Suppressor macrophage treated with lipopolysaccharide for 1 hour (primary cell): ENCODE measurements around the gene DNAH14.

ENCODE experiments used
- DNase-seq, 3 donors: peaks; one replicate each; pipeline ENCODE4 v3.0.0-alpha.2; 2020 to 2022

DNAH14 gene

GRCh38 chr1:225412803-225413351 lies 483.4 kb downstream of the DNAH14 start:
- DNase-seq, result no peak

- DNase-seq, result no peak
Measured at GRCh38 chr1:225413708-225414375, 484.4 kb downstream of the DNAH14 start.

GRCh38 chr1:225415307-225415706 lies 485.8 kb downstream of the DNAH14 start:
- DNase-seq, result peak in 1 of 3 donors; percentile 10

GRCh38 chr1:225415967-225416745 lies 486.7 kb downstream of the DNAH14 start:
- DNase-seq, result no peak

GRCh38 chr1:225418059-225418458 lies 488.6 kb downstream of the DNAH14 start:
- no peak for DNase-seq

GRCh38 chr1:225418598-225418997 lies 489.1 kb downstream of the DNAH14 start:
- DNase-seq, result no peak

- peak in 1 of 3 donors; percentile 37 for DNase-seq
Measured at GRCh38 chr1:225422031-225422605, 492.6 kb downstream of the DNAH14 start.

GRCh38 chr1:225422795-225423517 lies 493.5 kb downstream of the DNAH14 start:
- DNase-seq, result no peak

- no peak for DNase-seq
Measured at GRCh38 chr1:225423518-225423855, 494.0 kb downstream of the DNAH14 start.

GRCh38 chr1:225424562-225425200 lies 495.2 kb downstream of the DNAH14 start:
- DNase-seq, result no peak

GRCh38 chr1:225425201-225425786 lies 495.8 kb downstream of the DNAH14 start:
- DNase-seq, result peak; percentile 46 to 59 (median 53)

GRCh38 chr1:225426395-225427234 lies 497.1 kb downstream of the DNAH14 start:
- peak in 2 of 3 donors; percentile 32 to 41 for DNase-seq

GRCh38 chr1:225427235-225428067 lies 498.0 kb downstream of the DNAH14 start, which contains the start of gene LBR:
Gene LBR (minus strand): TSS chr1:225428038. CDS start chr1:225424075, 3,963 bp downstream.
- peak; percentile 45 to 69 (median 52) for DNase-seq

- DNase-seq, result peak; percentile 93 to 98 (median 95)
Measured at GRCh38 chr1:225428068-225428880, 498.8 kb downstream of the DNAH14 start.

- peak in 2 of 3 donors; percentile 38 to 68 for DNase-seq
Measured at GRCh38 chr1:225428881-225429455, 499.5 kb downstream of the DNAH14 start.

- no peak for DNase-seq
Measured at GRCh38 chr1:225430301-225430700, 500.8 kb downstream of the DNAH14 start.

- DNase-seq, result no peak
Measured at GRCh38 chr1:225431081-225431863, 501.8 kb downstream of the DNAH14 start.

GRCh38 chr1:225434046-225434445 lies 504.6 kb downstream of the DNAH14 start:
- no peak for DNase-seq
